Measurements from ENCODE around the gene DTD1.
A peak's percentile ranks its signal among the peaks of the same experiment; 100 is the strongest.
"Not testable (repeated sequence)": the region's sequence is repeated elsewhere in the genome, so short reads cannot be mapped to it uniquely, and the experiment has no call there.

Gene DTD1

DNA sequence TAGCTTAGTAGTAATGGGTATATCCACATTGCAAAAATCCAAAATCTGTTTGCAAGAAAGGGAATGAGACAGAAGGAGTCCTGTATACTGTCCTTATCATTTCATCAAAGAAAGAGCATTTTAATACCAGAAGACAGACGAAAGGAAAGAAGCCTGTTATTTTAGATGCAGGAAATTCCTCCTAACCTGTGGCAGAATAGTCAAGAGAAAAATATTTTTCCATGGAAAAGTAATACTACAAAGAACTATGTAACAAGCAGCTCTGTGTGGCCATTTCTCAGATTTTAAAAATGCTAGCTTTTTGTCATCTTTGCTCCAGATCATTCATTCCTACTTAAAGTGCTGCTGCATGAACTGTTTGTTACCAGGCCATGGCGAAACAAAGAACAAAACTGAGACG lies 152.9 kb downstream of the DTD1 start:
- DNase-seq (ENCODE audit: low read depth), result peak; percentile 7

DNA sequence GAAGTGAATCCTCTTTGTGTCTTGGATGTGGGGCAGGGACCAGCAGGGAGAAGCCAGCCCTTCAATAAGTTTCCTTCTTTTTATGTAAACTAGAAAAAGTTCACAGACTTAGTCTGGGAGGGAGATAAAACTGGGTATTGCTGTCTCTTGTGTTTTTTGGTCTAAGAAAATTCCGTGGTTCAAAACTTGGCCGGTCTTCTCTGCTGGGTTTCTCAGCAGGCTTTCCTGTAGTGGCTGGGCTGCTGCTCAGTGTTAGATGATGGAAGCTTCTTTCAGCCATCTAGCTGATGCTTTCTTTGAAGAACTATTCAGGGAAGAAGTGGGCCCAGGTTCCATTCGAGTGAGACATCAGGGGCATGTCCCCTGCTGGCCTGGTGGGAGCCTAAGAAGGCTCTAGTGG lies 155.0 kb downstream of the DTD1 start:
- peak; percentile 9 for DNase-seq (ENCODE audit: low read depth)

DNA sequence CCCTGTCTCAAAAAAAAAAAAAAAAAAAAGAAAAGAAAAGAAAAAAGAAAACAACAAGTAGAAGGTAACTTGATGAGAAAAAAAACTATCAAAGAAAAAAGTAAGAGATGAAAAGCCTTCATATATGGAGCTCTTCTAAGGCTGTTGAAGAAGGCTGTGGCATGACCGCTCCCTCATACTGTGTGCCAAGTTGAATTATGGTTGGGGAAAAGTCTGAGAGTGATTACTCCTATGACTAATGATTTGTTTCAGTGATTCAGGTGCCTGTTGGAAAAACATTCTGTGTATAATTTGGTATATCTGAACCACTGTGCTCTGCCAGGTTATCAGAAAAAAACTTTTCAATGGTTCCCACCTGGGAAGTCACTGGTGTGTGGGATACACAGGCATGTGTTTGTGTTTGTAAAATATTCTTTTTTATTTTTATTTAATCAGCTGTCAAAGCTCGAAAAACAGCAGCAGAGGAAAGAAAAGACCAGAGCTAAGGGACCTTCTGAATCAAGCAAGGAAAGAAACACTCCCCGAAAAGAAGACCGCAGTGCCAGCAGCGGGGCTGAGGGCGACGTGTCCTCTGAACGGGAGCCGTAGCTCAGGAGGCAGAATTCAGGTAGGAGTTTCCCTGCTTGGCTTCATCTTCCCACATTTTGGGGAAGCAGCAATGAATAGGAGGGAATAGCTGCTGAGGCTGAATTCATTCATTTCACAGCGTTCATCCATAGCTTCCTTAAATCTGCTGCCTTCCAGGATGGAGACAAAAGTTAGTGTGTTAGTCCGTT lies 156.0 kb downstream of the DTD1 start:
- DNase-seq (ENCODE audit: low read depth), result peak; percentile 61

DNA sequence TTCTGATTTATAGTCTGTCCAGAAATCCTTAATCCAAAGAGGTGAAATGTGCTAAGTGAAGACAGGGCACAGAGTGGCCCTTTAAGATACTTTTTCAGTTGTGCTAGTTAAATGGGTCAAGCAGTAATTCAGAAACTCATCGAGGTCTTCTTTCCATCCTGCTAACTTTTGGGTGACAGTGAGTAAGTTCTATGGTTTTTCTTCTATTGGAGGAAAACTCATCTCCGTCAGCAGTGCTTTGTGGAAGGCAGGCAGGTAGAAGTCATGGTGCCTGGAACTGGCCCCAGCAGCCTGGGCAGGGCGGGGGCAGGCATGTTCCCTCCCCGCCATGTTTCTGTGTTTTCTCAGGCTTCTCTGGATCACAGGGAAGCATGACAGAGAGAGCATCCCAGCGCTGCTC lies 159.2 kb downstream of the DTD1 start:
- no peak for DNase-seq (ENCODE audit: low read depth)

DNA sequence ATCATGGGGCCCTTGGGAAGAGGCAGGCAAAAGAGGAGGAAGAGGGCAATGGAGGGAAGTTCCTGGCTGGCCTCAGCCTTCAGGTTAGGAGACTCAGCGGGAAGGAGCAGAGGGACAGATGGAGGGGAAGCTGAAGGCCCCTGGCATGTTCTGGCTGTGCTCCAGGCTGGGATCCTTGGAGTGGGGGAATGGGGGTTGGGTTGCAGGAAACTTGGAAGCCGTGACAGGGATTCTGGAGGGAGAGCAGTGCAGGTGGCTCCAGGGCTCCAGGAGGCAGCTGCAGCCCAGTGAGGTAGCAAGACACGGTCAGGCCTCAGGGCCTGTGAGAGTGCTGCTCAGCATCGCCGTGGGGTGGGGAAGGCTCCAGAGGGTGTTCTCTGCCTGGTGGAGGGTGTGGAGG lies 161.1 kb downstream of the DTD1 start:
- DNase-seq (ENCODE audit: low read depth), result no peak

DNA sequence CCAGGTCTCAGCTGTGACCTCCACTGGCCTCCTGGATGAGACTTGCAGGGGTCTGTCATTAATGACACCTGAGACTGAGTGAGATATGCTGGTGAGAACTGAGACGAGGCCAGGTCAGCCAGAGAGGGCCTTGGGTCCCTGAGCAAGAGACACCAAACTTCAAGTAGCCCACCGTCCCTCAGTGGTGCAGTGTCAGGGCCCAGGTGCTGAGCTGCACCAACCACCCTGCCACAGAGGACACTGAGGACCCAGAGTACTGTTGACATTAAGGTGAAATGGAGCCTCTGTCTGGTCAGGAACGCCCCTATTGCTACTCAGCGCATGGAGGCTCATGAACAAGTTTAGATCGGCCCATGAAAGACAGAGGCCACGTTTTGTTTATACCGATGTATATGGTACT lies 161.7 kb downstream of the DTD1 start:
- DNase-seq (ENCODE audit: low read depth), result no peak

DNA sequence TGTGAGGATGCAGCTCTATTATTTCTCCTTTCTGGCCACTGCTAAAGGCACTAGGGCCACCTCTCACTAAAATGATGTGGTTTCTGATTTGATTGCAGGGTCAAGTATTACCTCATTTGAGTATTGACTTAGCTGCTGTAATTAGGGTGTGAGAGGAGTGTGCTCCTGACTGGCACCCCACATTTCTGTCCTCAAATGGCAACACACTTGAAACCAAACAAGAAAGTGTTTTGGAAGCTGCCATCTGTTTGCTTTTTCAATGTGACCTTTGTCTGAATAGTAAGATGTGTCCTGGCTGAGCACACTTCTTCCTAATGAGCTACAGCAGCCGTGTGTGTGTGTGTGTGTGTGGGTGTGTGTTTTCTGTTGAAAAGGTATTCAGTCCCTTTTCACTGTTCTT lies 162.9 kb downstream of the DTD1 start:
- DNase-seq (ENCODE audit: low read depth), result no peak

DNA sequence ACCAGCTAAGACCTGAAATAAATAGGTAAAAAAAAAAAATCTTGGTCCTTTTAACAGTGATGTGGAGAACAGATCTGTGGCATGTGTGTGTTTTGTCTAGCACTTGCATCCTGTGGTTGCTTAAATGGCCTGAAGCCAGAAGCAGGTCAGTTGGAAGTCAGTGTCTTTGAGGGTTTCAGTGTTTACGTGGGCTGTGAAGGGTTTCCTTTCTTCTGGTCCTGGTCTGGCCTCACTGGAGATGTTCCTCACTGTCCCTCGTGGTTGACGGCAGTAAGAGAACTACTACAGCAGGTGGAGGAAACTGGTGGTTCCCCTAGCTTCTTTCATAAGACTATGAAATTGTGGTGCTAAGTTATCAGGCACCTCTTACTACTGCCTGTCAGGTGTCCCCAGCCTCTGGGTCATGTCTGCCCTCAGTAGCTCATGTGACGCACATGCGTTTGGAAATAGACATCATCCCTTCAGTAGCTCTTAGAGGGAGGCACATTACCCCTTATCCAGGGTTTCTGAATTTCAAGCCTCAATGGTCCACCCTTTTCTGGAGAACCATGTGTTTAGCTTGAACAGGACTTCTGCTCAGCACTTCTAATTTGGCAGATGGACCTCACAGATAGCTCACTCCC lies 166.3 kb downstream of the DTD1 start:
- peak; percentile 23 for DNase-seq (ENCODE audit: low read depth)

DNA sequence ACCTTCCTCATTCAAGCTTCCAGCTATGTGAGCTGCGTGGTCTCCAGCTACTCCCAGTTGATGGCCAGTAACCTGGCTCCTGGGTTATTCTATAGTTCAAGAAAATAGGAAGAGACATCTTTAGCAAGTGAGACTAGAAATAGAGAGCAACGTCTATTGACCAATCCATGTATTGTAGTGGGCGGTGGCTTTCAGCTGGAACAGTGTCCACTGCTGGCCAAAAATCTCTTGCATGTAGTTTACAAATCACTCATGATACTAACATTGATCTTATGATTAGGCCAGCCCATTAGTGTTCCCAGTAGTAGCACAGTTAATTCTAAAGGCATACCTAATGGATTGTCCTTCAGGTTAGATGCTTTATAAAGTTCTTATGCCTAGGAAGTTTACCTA lies 166.8 kb downstream of the DTD1 start:
- DNase-seq (ENCODE audit: low read depth), result no peak

DNA sequence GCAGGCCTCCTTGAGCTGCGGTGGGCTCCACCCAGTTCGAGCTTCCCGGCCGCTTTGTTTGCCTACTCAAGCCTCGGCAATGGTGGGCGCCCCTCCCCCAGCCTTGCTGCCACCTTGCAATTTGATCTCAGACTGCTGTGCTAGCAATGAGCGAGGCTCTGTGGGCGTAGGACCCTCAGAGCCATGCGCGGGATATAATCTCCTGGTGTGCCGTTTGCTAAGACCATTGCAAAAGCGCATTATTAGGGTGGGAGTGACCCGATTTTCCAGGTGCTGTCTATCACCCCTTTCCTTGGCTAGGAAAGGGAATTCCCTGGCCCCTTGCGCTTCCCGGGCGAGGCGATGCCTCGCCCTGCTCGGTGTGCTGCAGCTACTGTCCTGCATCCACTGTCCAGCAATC lies 173.0 kb downstream of the DTD1 start:
- DNase-seq (ENCODE audit: low read depth), result not testable (repeated sequence)

DNA sequence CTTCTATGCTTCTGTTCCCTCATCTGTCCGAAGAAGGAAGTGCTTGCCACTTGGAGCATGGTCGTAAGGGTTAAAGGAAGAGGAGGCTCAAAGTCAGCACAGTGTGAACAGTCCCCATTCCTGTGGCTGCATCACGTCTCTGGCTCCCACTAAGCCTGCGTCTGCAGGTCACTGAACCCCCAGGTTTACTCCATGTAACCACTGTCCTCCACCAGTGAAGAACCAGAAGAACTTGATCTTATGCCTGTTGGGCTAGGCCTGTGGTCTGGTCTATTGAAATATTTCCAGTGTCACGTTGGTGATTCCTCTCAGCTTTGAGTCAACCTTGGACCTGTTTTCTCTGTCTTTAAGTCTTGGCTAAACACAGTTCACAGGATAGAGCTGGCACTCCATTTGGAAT lies 179.8 kb downstream of the DTD1 start:
- no peak for DNase-seq (ENCODE audit: low read depth)

DNA sequence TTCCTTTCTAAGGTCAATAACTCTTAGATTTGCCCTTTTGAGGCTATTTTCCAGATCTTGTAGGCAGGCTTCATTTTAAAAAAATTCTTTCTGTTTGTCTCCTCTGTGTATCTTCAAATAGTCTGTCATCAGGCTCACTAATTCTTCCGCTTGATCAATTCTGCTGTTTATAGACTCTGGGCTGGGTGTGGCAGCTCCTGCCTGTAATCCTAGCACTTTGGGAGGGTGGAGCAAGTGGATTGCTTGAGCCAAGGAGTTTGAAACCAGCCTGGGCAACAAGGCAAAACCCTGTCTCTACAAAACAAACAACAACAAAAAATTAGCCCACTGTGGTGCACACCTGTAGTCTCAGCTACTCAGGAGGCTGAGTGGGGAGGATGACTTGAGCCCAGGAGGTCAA lies 185.7 kb downstream of the DTD1 start:
- DNase-seq (ENCODE audit: low read depth), result no peak

DNA sequence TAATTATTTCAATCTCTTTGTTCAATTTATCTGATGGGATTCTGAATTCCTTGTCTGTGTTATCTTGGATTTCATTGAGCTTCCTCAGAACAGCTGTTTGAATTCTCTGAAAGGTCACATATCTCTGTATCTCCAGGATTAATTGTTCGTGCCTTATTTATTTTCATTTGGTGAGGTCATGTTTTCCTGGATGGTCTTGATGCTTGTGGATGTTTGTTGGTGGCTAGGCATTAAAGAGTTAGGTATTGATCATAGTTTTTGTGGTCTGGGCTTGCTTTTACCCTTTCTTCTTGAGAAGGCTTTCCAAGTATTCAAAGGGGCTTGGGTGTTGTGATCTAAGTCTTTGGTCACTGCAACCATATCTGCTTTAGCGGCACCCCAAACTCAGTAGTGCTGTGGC lies 186.4 kb downstream of the DTD1 start:
- DNase-seq (ENCODE audit: low read depth), result no peak

DNA sequence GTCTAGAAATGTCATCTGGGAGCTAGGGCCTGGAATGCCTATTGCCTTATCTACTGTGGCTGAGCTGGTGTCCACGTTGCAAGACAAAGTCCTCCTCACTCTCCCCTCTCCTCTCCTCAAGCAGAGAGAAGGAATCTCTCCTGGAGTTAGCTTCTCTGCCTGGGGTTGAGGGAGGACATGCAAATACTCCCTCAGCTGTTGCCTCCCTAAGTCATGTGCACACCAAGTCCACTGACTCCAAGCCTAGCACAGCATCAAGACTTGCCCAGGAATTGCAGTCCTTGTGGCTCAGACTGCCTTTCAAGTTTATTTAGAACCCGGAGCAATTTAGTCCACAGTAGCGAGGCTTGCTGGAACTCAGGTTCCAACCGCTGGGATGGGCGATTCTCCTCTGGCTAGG lies 187.8 kb downstream of the DTD1 start:
- no peak for DNase-seq (ENCODE audit: low read depth)

DNA sequence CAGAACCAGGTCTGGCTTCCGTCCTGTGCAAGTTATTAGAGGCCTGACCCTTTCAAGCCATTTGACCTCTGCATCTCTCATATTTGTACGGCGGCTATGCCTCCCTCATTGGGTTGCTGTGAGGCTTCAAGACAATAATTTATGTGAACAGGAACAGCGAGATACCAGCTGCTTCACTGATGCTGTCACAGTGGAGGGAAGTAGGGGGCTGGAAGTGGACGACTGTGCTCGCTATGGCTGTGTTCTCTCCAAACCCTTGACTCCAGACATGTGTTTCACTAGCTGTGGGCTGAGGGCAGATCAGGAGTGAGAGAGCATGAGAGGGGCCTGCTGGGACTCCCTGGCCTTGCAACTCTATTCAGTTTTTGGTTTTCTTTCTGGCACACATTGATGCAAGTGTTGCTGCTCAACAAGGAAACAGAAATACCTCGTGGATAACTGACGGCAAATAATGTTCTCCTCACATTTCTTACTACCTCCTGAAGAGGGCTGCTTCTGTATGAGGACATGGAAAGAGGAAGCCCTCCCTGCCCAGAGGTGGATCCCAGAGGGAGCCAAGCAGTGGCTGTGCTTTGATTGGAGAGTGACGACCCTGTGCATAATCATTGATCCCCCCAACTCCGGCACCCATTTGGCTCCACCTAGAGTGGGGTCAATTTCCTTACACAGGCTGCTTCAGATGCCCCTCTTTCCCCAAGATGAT lies 191.0 kb downstream of the DTD1 start:
- DNase-seq (ENCODE audit: low read depth), result no peak

DNA sequence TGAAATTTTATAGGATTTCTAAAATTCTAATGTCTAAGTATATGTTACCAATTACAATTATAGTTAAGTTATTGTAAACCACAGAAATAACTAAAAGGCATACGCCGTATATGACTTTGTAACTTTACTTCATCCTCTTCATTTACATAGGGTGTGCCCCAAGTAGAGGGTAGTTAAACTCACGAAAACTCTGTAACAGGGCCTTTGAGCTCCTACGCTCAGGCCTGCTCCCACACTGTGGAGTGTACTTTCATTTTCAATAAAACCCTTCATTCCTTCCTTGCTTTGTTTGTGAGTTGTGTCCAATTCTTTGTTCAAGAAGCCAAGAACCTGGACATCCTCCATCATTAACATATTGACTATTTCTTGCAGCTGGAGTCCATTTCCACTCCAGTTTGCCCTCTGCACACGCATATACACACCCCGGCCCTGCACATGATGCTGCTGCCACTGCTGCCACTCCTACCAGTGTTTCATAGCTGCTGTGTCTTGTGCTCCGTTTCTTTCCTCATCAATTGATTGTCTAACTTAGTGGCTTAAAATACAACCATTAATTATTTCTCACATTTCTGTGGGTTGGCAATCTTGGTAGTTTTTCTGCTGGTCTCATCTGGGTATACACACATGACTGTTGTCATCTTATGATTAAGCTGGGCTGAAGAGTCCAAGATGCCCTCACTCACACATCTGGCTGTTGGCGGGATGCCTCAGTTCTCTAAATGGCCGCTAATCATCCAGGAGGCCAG lies 192.7 kb downstream of the DTD1 start:
- no peak for DNase-seq (ENCODE audit: low read depth)

DNA sequence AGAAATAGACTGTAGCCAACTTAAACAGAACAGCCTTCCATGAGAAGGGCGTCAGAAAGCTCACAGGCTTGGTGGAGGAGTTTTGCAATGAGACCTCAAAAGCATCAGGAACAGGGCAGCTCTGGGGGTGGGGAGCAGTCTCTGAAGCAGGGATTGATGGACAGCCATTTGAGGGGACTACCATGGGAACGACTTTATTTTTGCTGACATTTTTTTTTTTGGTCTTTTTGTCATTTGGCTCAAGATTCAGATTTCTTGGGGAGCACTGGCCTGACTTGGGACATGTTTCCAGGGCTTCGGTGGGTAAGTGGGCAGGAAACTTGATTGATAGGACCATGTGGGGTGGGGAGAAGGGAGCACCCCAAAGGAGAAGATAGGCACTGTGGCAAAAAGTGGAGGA lies 193.7 kb downstream of the DTD1 start:
- no peak for DNase-seq (ENCODE audit: low read depth)

DNA sequence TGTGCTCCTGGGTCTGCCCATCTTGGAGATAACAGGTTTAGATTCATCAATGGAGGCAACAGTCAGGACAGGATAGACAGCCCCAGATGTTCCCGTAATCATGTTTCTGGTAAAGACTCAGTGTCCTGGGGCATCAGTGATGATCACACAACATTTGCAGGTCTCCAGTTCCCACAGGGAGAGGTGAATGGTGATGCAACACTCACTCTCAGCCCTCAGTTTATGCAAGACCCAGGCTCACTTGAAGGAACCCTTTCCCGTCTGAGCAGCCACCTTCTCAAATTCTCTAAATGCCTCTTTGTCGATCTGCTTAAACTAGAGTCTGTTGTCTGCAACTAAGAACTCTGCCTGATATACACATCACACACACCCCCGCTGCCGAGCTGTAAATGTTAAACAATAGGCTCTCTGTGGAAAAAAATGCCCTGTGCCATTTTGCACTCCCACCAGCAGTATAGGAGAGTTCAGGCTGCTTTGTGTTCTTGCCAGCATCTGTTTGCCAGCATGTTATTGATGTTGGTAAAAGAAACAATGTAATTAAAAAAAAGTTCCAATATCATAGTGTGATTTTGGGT lies 195.6 kb downstream of the DTD1 start:
- peak; percentile 28 for DNase-seq (ENCODE audit: low read depth)

DNA sequence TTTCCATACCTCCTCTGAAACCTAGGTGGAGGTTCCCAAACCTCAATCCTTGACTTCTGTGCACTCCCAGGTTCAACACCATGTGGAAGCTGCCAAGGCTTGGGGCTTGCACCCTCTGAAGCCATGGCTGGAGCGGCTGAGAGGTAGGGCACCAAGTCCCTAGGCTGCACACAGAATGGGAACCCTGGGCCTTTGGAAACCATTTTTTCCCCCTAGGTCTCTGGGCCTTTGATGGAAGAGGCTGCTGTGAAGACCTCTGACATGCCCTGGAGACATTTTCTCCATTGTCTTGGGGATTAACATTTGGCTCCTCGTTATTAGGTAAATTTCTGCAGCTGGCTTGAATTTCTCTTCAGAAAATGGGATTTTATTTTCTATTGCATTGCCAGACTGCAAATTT lies 199.2 kb downstream of the DTD1 start:
- not testable (repeated sequence) for DNase-seq (ENCODE audit: low read depth)

DNA sequence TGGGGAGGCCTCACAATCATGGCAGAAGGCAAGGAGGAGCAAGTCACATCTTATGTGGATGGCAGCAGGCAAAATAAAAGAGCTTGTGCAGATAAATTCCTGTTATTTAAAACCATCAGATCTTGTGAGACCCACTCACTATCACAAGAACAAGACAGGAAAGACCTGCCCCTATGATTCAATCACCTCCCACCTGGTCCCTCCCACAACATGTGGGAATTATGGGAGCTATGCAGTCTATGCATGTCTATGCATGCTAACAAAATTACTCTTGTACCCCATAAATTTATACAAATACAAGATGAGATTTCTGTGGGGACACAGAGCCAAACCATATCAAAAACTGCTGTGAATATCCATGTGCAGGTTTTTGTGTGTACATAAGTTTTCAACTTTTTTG lies 200.2 kb downstream of the DTD1 start:
- no peak for DNase-seq (ENCODE audit: low read depth)

DNA sequence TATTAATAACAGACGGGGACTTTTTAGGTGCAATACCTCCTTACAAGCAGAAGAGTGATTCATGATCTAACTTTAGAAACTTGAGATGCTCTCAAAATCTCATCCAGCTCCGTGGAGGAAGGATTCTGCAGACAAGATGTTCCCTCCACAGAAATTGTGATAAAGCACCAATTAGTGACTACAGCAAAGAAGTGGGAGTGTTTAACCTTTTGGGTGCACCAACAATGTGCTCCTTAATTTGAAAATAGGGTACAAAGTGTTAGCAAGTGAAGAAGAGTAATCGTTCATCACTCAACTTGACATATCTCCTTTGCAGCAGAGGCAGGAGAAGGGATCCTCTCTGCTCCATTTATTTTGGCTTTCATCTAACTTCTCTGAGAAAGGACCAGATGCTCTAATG lies 202.9 kb downstream of the DTD1 start:
- no peak for DNase-seq (ENCODE audit: low read depth)

Measured in amniotic epithelial cell (primary cell).